GM12892 (cell line): Measurements from ENCODE around the gene ADAMTSL2.

Experiments used
- POLR2A ChIP-seq: IDR thresholded peaks from 2 replicates; pipeline ENCODE4 v1.6.1; 2011; ENCODE audit warnings: low read depth, low read length, control low read depth
- POLR2AphosphoS5 ChIP-seq: IDR thresholded peaks from 2 replicates; pipeline ENCODE4 v1.6.1; 2011; ENCODE audit warnings: low read depth, low read length, control low read depth

GRCh38 chr9:133562611-133563290, 28.2 kb downstream of the ADAMTSL2 start:
- TF ChIP-seq POLR2A: no peak
- TF ChIP-seq POLR2AphosphoS5: no peak
